Measurements from ENCODE around the gene ALDH3A2.

DNA sequence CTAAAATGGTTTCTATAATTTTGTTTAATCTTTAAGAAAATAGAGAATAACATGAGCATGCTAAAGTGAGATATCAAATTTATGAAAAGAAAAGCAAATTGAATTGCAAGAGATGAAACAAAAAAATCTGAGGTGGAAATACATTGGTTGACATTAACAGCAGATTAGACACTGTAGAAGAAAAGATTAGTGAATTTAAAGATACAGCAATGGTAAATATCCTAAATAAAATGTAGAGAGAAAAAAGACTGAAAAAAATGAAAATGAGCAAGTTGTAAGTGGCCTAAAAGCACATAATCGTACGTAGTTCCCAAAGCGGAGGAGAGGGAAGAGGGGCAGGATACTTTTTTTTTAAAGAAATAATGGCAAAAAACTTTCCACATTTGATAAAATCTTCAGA is 30.5 kb upstream of the ALDH3A2 start:
- TF ChIP-seq, protein P1, sequence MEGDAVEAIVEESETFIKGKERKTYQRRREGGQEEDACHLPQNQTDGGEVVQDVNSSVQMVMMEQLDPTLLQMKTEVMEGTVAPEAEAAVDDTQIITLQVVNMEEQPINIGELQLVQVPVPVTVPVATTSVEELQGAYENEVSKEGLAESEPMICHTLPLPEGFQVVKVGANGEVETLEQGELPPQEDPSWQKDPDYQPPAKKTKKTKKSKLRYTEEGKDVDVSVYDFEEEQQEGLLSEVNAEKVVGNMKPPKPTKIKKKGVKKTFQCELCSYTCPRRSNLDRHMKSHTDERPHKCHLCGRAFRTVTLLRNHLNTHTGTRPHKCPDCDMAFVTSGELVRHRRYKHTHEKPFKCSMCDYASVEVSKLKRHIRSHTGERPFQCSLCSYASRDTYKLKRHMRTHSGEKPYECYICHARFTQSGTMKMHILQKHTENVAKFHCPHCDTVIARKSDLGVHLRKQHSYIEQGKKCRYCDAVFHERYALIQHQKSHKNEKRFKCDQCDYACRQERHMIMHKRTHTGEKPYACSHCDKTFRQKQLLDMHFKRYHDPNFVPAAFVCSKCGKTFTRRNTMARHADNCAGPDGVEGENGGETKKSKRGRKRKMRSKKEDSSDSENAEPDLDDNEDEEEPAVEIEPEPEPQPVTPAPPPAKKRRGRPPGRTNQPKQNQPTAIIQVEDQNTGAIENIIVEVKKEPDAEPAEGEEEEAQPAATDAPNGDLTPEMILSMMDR (IDR thresholded peaks at IDR 0.05): no peak
- TF ChIP-seq EZH2 (IDR thresholded peaks at IDR 0.05) (no peak), EZH2phosphoT487 (IDR thresholded peaks at IDR 0.05) (no peak)

Data from neural progenitor cell (in vitro differentiated cells).